Tongue (tissue), 2 donors: ENCODE results near the gene GAB2. TPM values are rescaled to one million over a fixed set of nuclear protein-coding genes. Genes with fewer than 3 reads are reported as not detected.

Experiments
- DNase-seq: peaks from one replicate; pipeline ENCODE4 v3.0.0-alpha.2; 2015
- total RNA-seq: library from RNA; depleted of rRNA; stranded (reverse); fragments of >200 nt; gene quantifications from one replicate; pipeline ENCODE4 v1.2.3, GENCODE V29; 2014

The GAB2 gene
- total RNA-seq, 1 donor from 2014 or later, result 14.2 TPM

GRCh38 chr11:78219493-78220217 is 198.0 kb downstream of the GAB2 start:
- DNase-seq, result no peak

- no peak for DNase-seq
Observed at GRCh38 chr11:78218707-78219492, 198.7 kb downstream of the GAB2 start.

- DNase-seq, result no peak
Observed at GRCh38 chr11:78217650-78218541, 199.7 kb downstream of the GAB2 start.

- no peak for DNase-seq
Observed at GRCh38 chr11:78216571-78217287, 200.9 kb downstream of the GAB2 start.

- no peak for DNase-seq
Observed at GRCh38 chr11:78216021-78216420, 201.6 kb downstream of the GAB2 start.

GRCh38 chr11:78214331-78215194 is 203.1 kb downstream of the GAB2 start:
- DNase-seq, result no peak

- no peak for DNase-seq
Observed at GRCh38 chr11:78213526-78214330, 203.9 kb downstream of the GAB2 start.

- DNase-seq, result no peak
Observed at GRCh38 chr11:78212586-78213371, 204.8 kb downstream of the GAB2 start.

GRCh38 chr11:78211565-78211964 is 206.1 kb downstream of the GAB2 start:
- no peak for DNase-seq

GRCh38 chr11:78210000-78210608 is 207.5 kb downstream of the GAB2 start:
- no peak for DNase-seq

GRCh38 chr11:78209478-78209877 is 208.1 kb downstream of the GAB2 start:
- DNase-seq, result no peak

GRCh38 chr11:78208257-78209165 is 209.1 kb downstream of the GAB2 start:
- DNase-seq, result no peak

GRCh38 chr11:78207532-78208256 is 209.9 kb downstream of the GAB2 start:
- DNase-seq, result no peak

- no peak for DNase-seq
Observed at GRCh38 chr11:78205691-78206090, 211.9 kb downstream of the GAB2 start.

- no peak for DNase-seq
Observed at GRCh38 chr11:78205256-78205655, 212.4 kb downstream of the GAB2 start.

GRCh38 chr11:78203184-78203583 is 214.4 kb downstream of the GAB2 start:
- no peak for DNase-seq

GRCh38 chr11:78202733-78203167 is 214.9 kb downstream of the GAB2 start:
- no peak for DNase-seq
